Activated CD4-positive, alpha-beta T cell treated with anti-CD3 and anti-CD28 coated beads for 48 hours (primary cell): ENCODE results near the gene PXYLP1.

Experiments
- DNase-seq: peaks from one replicate; pipeline ENCODE4 v3.0.0-alpha.2; 2020

PXYLP1 gene

GRCh38 chr3:141229132-141229531, 2.5 kb upstream of the PXYLP1 start:
- DNase-seq: no peak

- no peak for DNase-seq
Measured at GRCh38 chr3:141230293-141230692, 1.3 kb upstream of the PXYLP1 start.

GRCh38 chr3:141231952-141232823, 563 bp downstream of the PXYLP1 start:
- DNase-seq: peak; percentile 42

DNA sequence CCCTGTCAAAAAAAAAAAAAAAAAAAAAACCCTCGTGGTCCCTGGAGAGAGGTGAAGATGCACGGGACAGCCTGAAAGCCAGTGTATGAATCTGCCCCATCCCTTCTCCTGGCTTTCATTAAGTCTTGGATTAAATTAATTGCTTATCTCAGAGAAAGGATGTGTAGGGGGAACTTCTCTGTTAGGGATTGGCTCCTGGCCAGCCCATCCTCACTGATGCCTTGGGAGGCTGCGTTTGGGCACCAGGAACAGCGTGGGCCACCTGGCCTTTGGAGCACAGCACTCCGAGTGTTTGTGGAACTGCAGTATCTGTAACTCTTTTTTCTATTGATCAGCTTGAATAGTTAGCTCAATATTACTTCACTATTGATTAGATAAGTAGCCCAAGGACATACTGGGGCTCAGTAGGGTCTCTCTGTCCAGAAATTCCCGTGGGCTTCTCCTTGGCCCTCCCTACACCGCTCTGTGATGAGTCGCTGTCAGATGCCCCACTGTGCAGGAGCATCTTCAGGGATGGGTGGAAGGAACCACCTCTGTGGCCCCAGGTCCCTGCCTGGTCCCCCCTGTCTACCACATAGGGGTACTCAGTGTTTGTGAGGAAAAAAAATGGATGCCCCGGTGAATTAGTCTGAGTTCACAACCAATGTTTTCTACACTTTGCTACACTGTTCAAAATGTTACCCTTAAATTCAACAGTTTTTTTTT, 2.0 kb downstream of the PXYLP1 start:
- no peak for DNase-seq

DNA sequence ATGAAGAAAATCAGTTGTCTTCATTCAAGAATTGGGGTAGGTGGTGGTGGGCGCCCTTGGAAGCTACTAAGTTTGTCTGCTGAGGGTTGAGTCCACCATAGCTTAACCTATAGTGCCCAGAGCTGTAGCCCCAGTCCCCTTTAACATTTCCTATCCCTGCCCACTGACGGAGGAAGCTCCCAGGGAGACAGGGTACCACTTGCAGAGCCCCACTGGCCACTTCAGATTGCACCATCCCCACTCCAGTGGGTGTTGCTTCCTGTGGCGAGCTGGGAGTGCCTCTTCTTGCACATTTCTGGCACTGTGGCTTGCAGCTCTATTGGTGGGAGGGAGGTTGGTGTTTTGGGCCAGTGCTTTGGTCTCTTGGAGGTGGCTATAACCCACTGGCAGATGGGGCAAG, 2.7 kb downstream of the PXYLP1 start:
- DNase-seq: no peak

GRCh38 chr3:141235661-141236171, 4.1 kb downstream of the PXYLP1 start:
- no peak for DNase-seq

DNA sequence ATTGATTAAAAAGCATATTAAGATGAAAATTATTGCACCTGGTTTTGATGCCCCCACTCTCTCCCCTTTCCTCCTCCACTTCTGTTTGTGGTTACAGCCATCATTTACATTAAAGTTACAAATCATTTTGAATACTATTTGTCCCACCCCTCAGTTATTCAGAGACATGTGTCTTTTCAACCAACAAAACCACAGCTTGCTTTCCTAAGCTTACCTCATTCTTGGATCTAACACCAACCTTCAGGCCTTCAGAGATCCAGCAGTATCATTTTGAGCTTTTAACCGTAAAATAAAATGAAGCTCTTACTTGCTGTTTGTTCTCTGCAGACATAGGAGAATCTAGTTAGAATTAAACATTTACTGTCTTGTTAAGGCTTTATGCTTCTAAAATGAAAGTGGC, 4.7 kb downstream of the PXYLP1 start:
- no peak for DNase-seq

- peak; percentile 56 for DNase-seq
Measured at GRCh38 chr3:141237701-141238521, 6.3 kb downstream of the PXYLP1 start.

DNA sequence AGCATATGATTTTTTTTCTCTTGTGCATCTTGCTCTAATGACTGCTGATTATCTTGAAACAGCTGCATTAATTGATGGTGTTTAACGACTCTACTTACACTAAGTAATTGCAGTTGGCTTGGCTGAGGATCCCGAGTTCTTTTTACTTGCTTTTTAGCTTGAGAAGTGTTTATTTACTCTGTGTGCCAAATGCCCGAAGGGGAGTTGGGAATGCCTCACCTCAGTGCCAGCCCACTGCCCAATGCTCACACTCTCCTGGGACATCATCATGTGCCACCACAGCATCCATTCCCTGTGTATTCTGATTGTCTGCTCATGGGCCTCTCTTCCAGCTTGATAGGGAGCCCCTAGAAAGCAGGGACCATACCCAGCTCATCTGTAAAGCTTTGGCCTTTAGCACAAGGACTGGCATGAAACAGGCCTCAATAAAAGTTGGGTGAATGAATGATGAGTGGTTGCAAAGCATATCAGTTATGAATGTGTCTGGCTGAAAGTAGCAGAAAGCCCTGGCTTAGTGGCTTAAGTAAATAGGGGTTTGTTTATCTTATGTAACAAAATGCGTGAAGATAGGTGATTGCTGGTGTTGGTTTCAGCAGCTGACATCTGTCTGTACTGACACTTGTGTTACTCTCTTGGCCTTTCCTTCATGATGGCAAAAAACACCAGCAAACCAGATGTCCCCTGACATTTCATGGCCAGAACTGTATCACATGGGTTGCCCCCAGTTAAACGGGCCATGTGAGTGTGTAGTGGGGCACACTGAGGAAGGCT, 8.1 kb downstream of the PXYLP1 start:
- DNase-seq: no peak

DNA sequence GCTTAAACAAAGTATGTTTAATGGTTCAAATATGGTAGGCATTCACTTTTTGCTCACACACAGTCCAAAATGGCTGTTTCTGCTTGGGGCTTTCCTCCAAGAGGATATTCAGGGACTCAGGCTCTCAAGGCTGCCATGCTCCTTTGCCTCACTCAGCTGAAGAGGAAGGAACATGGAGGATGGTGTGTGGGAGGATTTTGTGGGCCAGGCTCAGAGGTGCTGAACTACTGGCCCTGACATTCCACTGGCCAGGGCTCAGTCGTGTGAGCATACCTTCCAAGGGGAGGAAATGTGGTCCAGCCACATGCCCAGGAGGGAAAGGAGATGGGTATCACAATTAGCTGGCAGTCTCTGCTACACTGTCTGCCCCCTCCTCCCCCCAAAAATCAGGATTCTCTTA, 8.7 kb downstream of the PXYLP1 start:
- no peak for DNase-seq

DNA sequence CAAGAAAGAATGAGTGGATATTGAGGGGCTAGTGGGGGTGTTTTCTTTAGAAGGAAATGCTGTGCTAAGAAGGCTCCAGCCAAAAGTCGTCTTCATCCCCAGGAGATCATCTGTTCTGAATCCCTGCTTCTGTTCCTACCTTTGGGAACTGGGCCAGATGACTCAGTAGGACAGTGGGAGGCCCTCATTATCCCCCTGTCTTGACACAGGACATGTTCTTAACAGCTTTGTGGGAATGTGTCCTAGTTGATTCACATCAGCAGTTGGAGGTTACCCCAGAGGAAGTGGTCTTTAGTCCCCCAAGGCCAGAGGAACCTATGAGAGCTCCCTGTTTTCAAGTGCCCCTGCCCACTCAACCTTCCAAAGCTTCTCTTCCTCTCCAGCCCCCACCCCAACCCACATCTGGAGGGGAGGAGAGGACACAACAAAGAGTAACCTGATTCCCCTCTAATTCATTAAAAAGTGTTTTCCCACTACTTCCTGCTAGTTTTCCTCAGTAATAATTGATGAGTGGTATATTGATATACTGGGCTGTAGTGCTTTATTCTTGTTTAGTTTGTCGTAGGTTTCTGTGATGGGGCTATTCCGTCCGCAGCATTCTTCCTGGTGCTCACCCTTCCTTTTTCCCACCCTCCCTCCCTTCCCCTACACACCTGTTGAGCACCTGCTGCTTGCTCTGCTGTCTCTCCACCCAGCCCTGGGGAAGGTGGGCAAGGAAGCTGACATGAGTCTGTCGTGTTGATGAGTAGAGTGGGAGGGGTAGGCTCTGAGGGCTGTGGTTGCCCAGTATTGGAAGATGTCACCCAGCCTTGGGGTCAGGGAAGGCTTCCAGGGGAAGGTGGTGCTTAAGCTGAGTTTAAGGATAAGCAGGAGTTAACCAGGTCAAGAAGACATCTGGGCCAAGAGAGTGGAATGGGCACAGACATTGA, 9.3 kb downstream of the PXYLP1 start:
- no peak for DNase-seq

GRCh38 chr3:141241616-141242376, 10.2 kb downstream of the PXYLP1 start:
- no peak for DNase-seq

- no peak for DNase-seq
Measured at GRCh38 chr3:141242377-141243092, 10.9 kb downstream of the PXYLP1 start.

GRCh38 chr3:141243271-141243707, 11.7 kb downstream of the PXYLP1 start:
- peak; percentile 77 for DNase-seq

- no peak for DNase-seq
Measured at GRCh38 chr3:141246224-141246957, 14.8 kb downstream of the PXYLP1 start.

DNA sequence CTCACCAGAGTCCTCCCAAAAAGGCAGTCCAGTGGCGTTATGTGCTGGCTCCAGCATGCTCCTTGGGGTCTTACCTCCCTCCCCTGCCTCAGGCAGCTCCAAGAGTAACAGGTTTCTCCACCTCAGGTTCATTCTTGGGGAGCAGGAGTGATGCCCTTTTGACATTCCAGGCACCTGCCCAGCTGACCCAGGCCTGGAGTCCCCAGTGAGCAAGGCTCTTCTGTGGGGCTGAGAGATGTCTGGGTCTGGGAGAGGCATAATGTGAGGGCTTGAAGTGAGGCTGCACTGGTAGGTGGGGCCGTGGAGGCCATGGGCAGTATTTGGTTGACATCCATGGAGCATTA, 15.3 kb downstream of the PXYLP1 start:
- DNase-seq: no peak

GRCh38 chr3:141248064-141248463, 16.4 kb downstream of the PXYLP1 start:
- no peak for DNase-seq

DNA sequence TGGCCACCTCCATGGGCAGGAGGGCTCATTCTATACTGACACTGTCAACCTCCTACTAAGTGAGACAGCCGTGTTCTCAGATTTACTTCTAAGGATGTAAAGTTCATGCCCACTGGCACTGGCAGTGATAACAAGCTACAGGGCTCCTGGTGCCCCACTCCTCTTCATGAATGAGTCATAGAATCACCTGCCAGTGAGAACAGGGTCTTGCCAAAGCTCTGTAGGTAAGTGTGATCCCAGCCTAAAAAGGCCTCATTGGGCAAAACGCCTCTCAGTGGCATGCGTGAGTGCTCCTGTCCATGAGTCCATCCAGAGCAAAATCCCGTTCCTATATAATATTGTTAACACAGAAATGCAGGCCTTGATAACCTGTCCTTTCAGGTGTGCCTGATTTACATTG, 17.4 kb downstream of the PXYLP1 start:
- no peak for DNase-seq

GRCh38 chr3:141250342-141250741, 18.7 kb downstream of the PXYLP1 start:
- DNase-seq: no peak
